Omental fat pad (tissue), 4 donors: Measurements from ENCODE around the gene ZNF182. TPM values are rescaled to one million over a fixed set of nuclear protein-coding genes. Genes with fewer than 3 reads are reported as not detected.

Source experiments
- ATAC-seq: fragments of 150-250 bp; one replicate; pipeline ENCODE4 v1.9.1; 2016; ENCODE audit warnings: mild to moderate bottlenecking, moderate library complexity; ENCODE audit not compliant: low FRiP score
- DNase-seq: peaks from one replicate; pipeline ENCODE4 v3.0.0-alpha.2; 2019; ENCODE audit warnings: low spot score
- total RNA-seq, 4 donors: library from RNA; depleted of rRNA; stranded (reverse); fragments of >200 nt; gene quantifications; one replicate each; pipeline ENCODE4 v1.1.0, GENCODE V29; 2016
- TF ChIP-seq, protein P1 (sequence below), 3 donors: fragments of 450-650 bp; IDR thresholded peaks; one replicate each; pipeline ENCODE4 v1.5.1; 2016 to 2017; ENCODE audit warnings: antibody characterized with exemption in 3 of 3, mild to moderate bottlenecking in 3 of 3, moderate library complexity in 2 of 3

ZNF182 gene
- total RNA-seq, 4 donors from 2014 or later: 2.5 to 7.6 (median 3.5) TPM

DNA sequence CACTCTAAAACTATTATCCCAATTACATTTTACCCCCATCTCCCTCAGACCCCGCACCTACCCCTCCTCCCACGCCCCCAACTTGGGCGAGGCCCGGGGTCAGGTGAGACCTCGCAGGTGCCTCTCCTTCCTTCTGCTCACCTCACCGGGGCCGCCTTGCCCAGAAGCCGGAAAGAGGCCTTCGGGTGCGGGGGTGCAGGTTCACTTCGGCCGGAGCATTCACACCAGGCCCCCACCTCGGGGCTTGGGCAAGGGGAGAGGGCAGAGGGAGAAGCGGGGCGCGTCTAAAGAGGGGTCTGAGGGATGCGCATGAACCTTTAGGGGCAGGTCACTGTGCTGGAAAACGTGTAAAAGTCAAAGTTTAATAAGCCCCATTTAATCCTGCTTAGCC lies 427 bp downstream of the ZNF182 start:
- ATAC-seq: peak; percentile 9
- TF ChIP-seq, protein P1, sequence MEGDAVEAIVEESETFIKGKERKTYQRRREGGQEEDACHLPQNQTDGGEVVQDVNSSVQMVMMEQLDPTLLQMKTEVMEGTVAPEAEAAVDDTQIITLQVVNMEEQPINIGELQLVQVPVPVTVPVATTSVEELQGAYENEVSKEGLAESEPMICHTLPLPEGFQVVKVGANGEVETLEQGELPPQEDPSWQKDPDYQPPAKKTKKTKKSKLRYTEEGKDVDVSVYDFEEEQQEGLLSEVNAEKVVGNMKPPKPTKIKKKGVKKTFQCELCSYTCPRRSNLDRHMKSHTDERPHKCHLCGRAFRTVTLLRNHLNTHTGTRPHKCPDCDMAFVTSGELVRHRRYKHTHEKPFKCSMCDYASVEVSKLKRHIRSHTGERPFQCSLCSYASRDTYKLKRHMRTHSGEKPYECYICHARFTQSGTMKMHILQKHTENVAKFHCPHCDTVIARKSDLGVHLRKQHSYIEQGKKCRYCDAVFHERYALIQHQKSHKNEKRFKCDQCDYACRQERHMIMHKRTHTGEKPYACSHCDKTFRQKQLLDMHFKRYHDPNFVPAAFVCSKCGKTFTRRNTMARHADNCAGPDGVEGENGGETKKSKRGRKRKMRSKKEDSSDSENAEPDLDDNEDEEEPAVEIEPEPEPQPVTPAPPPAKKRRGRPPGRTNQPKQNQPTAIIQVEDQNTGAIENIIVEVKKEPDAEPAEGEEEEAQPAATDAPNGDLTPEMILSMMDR (IDR thresholded peaks at IDR 0.05): no peak
- no peak for DNase-seq

GRCh38 chrX:48002929-48003328 lies 860 bp downstream of the ZNF182 start:
- ATAC-seq: no peak
- no peak for DNase-seq
- TF ChIP-seq, protein P1 (IDR thresholded peaks at IDR 0.05): no peak

GRCh38 chrX:48002319-48002718 lies 1.5 kb downstream of the ZNF182 start:
- DNase-seq: no peak
- TF ChIP-seq, protein P1 (IDR thresholded peaks at IDR 0.05): no peak
- no peak for ATAC-seq

GRCh38 chrX:48001260-48001659 lies 2.5 kb downstream of the ZNF182 start:
- TF ChIP-seq, protein P1 (IDR thresholded peaks at IDR 0.05): no peak
- no peak for DNase-seq
- no peak for ATAC-seq

DNA sequence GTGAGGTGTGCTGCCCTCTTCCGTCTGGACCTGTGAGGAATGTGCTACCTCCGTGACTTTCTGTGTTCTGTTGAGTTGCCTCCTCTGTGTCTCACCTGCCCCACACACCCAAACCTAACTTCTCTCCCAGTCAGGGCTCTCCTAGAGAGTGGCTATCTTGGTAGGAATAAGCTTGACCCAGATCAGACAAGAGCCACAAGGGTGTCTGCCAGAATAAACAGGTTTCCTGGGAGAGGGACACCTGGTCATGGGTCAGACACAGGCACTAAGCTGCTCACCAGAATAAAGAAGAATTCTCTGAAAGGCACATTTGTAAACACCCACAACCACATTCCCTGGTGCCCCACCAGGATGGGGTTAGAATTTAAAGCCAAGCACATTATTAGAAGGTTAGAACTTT lies 11.1 kb downstream of the ZNF182 start:
- ATAC-seq (no peak), DNase-seq (no peak)
- TF ChIP-seq, protein P1 (IDR thresholded peaks at IDR 0.05): no peak

- DNase-seq (no peak), ATAC-seq (no peak)
- TF ChIP-seq, protein P1 (IDR thresholded peaks at IDR 0.05): no peak
These were observed 11.8 kb downstream of the ZNF182 start for GRCh38 chrX:47992095-47992380.

GRCh38 chrX:47991263-47992094 lies 12.3 kb downstream of the ZNF182 start:
- DNase-seq (no peak), ATAC-seq (no peak)
- TF ChIP-seq, protein P1 (IDR thresholded peaks at IDR 0.05): no peak
